PC-9 (cell line): ENCODE results near the gene PLGLB2. TPM values are rescaled to one million over a fixed set of nuclear protein-coding genes. Genes with fewer than 3 reads are reported as not detected.
"Not testable (repeated sequence)": the region's sequence is repeated elsewhere in the genome, so short reads cannot be mapped to it uniquely, and the experiment has no call there.

Experiments used
- Bru-seq: library from RNA; stranded (reverse); fragments of 400-500 nt; gene quantifications from one replicate; lab custom pipeline; 2021; lab: Mats Ljungman, UMichigan
- BruChase-seq, 2 experiments: library from RNA; stranded (reverse); fragments of 400-500 nt; gene quantifications; one replicate each; lab custom pipeline; 2021; lab: Mats Ljungman, UMichigan
- BruUV-seq: library from RNA; stranded (reverse); fragments of 400-500 nt; replicated peaks from 2 replicates; lab custom pipeline; 2021; lab: Mats Ljungman, UMichigan
- CTCF ChIA-PET: fragments of 300-600 bp; sonication (Branson Sonifier 250); formaldehyde crosslinking; loops from one replicate; lab custom pipeline; 2022; ENCODE audit warnings: antibody characterized with exemption; lab: Charles Lee
- POLR2A ChIA-PET: fragments of 300-600 bp; sonication (Branson Sonifier 250); formaldehyde crosslinking; loops from one replicate; lab custom pipeline; 2022; ENCODE audit warnings: antibody characterized with exemption; ENCODE audit not compliant: unreplicated experiment; lab: Charles Lee
- DNase-seq, 2 experiments: peaks; one replicate each; pipeline versions ENCODE4 v3.0.0 to v3.0.0-alpha.2; 2015 to 2022; ENCODE audit warnings: mixed read lengths in 1 of 2
- H2AFZ ChIP-seq: fragments of 200-600 bp; sonication (generic); 2 replicates; pipeline ENCODE4 v1.8.1; 2017; ENCODE audit warnings: antibody characterized with exemption
- H3F3A ChIP-seq: fragments of 200-600 bp; sonication (generic); 2 replicates; pipeline ENCODE4 v1.8.1; 2017; ENCODE audit warnings: antibody characterized with exemption, mild to moderate bottlenecking, low read depth; ENCODE audit not compliant: insufficient read depth
- H3K27ac ChIP-seq: fragments of 200-600 bp; sonication (generic); 2 replicates; pipeline ENCODE4 v1.6.1; 2016; ENCODE audit warnings: mixed run types
- H3K27me3 ChIP-seq: fragments of 200-600 bp; sonication (generic); 2 replicates; pipeline ENCODE4 v1.6.1; 2016; ENCODE audit warnings: low read depth, mixed run types; ENCODE audit not compliant: insufficient read depth
- H3K36me3 ChIP-seq: fragments of 200-600 bp; sonication (generic); 2 replicates; pipeline ENCODE4 v1.6.1; 2016; ENCODE audit warnings: low read depth, mixed run types
- H3K4me1 ChIP-seq: fragments of 200-600 bp; sonication (generic); replicated peaks from 2 replicates; pipeline ENCODE4 v1.6.1; 2016; ENCODE audit warnings: mixed run types; ENCODE audit not compliant: insufficient read depth
- H3K4me2 ChIP-seq: fragments of 200-600 bp; sonication (generic); 2 replicates; pipeline ENCODE4 v1.6.1; 2017; ENCODE audit warnings: mixed run types
- H3K4me3 ChIP-seq: fragments of 200-600 bp; sonication (generic); 2 replicates; pipeline ENCODE4 v1.6.1; 2016; ENCODE audit warnings: mixed run types
- H3K79me2 ChIP-seq: fragments of 200-600 bp; sonication (generic); 2 replicates; pipeline ENCODE4 v1.6.1; 2017; ENCODE audit warnings: low read depth, mixed run types
- H3K9me2 ChIP-seq: fragments of 200-600 bp; sonication (generic); 2 replicates; pipeline ENCODE4 v1.8.1; 2017; ENCODE audit warnings: mild to moderate bottlenecking; ENCODE audit not compliant: insufficient read depth
- H3K9me3 ChIP-seq: fragments of 200-600 bp; sonication (generic); 2 replicates; pipeline ENCODE4 v1.8.1; 2016; ENCODE audit warnings: low read depth; ENCODE audit not compliant: insufficient read depth
- H4K20me1 ChIP-seq: fragments of 200-600 bp; sonication (generic); 2 replicates; pipeline ENCODE4 v1.8.1; 2017; ENCODE audit not compliant: insufficient read depth
- intact Hi-C: fragments of 100-400 bp; cut with micrococcal nuclease; formaldehyde crosslinking; loops from one replicate; pipeline ENCODE4 v1.10.0; 2022; ENCODE audit not compliant: unreplicated experiment
- long read RNA-seq: library from polyadenylated mRNA; stranded (forward); transcript quantifications from one replicate; pipeline ENCODE4 v2.0.0, GENCODE V29; 2022
- total RNA-seq: library from RNA; stranded (reverse); gene quantifications from 2 replicates; pipeline ENCODE4 v1.2.3, GENCODE V29; 2021

PLGLB2 gene
- total RNA-seq (0.90 and 1.9 TPM in 2 replicates), Bru-seq, nascent RNA (percentile 36 among the genes with signal in this experiment), BruChase-seq, experiment 1, labeled RNA remaining after a 2-hour chase (percentile 53 among the genes with signal in this experiment), BruChase-seq, experiment 2, labeled RNA remaining after a 6-hour chase (percentile 56 among the genes with signal in this experiment)
- long read RNA-seq, result 0 reads

GRCh38 chr2:87747791-87748190 is at the start of gene PLGLB2:
TSS of gene PLGLB2 (plus strand) at chr2:87748087. CDS start at chr2:87748154, 67 bp downstream.
- CTCF ChIA-PET, BruUV-seq, H3K36me3 ChIP-seq, DNase-seq, H3K27me3 ChIP-seq, H3K4me2 ChIP-seq, H3K4me1 ChIP-seq, H2AFZ ChIP-seq, H3K4me3 ChIP-seq, H3K9me3 ChIP-seq, H3F3A ChIP-seq, H3K27ac ChIP-seq, POLR2A ChIA-PET, H4K20me1 ChIP-seq, intact Hi-C loops, H3K79me2 ChIP-seq, H3K9me2 ChIP-seq: not testable (repeated sequence)

- H3K9me3 ChIP-seq, CTCF ChIA-PET, H3K27me3 ChIP-seq, H4K20me1 ChIP-seq, H3K4me1 ChIP-seq, H3K4me2 ChIP-seq, H3K27ac ChIP-seq, H2AFZ ChIP-seq, H3F3A ChIP-seq, intact Hi-C loops, H3K4me3 ChIP-seq, BruUV-seq, POLR2A ChIA-PET, H3K36me3 ChIP-seq, DNase-seq, H3K9me2 ChIP-seq, H3K79me2 ChIP-seq: not testable (repeated sequence)
Observed at GRCh38 chr2:87704572-87705323, 43.1 kb upstream of the PLGLB2 start.

GRCh38 chr2:87708368-87708767 is 39.5 kb upstream of the PLGLB2 start:
- H4K20me1 ChIP-seq, DNase-seq, H2AFZ ChIP-seq, H3K9me3 ChIP-seq, H3F3A ChIP-seq, H3K4me1 ChIP-seq, H3K36me3 ChIP-seq, H3K4me2 ChIP-seq, H3K9me2 ChIP-seq, POLR2A ChIA-PET, H3K4me3 ChIP-seq, H3K27ac ChIP-seq, intact Hi-C loops, H3K79me2 ChIP-seq, BruUV-seq, H3K27me3 ChIP-seq, CTCF ChIA-PET: not testable (repeated sequence)

DNA sequence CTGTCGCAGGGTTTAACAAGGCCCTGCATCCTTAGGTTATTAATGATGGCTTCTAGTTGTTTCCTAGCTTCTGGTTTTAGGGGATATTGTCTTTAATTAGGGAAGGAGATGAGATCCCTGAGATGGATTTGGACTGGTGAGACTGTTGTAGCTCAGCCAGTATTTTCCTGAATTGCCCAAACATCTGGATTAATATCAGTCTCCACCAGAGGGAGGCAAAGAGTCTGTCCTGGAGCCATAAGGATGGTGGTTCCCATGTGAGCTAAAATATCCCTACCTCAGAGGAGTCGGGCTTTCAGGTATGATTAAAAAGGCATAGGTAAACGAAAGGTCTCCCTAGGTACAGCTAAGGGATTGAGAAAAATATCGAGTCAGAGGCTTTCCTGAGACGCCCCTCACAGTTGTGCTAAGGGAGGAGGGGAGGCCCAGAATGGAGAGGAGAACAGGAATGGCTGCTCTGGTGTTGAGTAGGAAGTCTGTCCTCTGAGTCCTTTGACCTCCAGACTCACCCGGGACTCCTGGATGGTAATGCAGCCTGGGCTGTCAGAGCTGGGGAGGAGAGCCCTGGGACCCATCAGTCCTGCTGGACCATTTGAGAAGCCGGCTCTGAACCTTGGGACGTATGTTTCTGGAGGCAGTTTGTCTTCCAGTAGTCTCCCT is 19.8 kb upstream of the PLGLB2 start:
- H3F3A ChIP-seq, H3K4me1 ChIP-seq, intact Hi-C loops, H3K27ac ChIP-seq, H3K4me2 ChIP-seq, H2AFZ ChIP-seq, H3K27me3 ChIP-seq, BruUV-seq, H4K20me1 ChIP-seq, H3K79me2 ChIP-seq, DNase-seq, H3K9me2 ChIP-seq, H3K9me3 ChIP-seq, H3K4me3 ChIP-seq, CTCF ChIA-PET, H3K36me3 ChIP-seq, POLR2A ChIA-PET: not testable (repeated sequence)

- H4K20me1 ChIP-seq, H2AFZ ChIP-seq, H3K9me2 ChIP-seq, BruUV-seq, intact Hi-C loops, H3K36me3 ChIP-seq, POLR2A ChIA-PET, CTCF ChIA-PET, H3K4me3 ChIP-seq, DNase-seq, H3K4me1 ChIP-seq, H3K79me2 ChIP-seq, H3F3A ChIP-seq, H3K27me3 ChIP-seq, H3K27ac ChIP-seq, H3K4me2 ChIP-seq, H3K9me3 ChIP-seq: not testable (repeated sequence)
Observed at GRCh38 chr2:87740928-87741327, 7.0 kb upstream of the PLGLB2 start.

DNA sequence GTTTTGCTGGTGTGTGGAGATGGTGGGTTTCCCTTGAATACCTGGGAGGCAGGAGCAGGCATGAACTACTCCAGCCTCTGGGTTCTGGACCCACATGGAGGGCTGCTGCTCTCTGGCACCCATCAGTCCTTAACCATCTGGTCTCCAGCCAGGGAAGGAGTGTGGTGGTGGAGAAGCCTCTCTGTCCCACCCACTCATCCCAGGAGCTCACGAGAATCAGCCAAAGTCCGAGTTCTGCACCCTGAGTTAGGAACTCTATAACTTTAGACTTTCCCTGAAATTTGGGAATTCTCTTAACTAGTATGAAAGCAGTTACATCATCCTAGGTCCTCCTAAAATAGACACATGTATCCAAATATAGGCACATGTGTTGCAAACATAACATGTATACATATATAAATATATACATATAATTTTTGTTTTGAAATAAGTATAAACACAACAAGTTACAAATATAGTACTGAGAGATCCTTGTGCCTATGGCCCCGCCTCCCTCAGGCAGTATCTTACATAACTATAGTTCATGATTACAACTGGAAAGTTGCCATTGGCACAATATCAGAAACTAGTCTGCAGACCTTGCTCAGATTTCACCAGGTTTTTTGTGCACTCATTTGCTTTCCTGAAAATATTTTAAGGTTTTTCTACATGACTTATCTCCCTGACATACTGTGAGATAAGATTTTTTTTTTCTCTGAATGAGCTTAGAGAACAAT is 5.3 kb upstream of the PLGLB2 start:
- H2AFZ ChIP-seq, BruUV-seq, H3K36me3 ChIP-seq, H3K9me2 ChIP-seq, H3F3A ChIP-seq, H3K4me1 ChIP-seq, H3K79me2 ChIP-seq, POLR2A ChIA-PET, DNase-seq, H3K4me3 ChIP-seq, H3K4me2 ChIP-seq, H4K20me1 ChIP-seq, H3K9me3 ChIP-seq, CTCF ChIA-PET, H3K27me3 ChIP-seq, intact Hi-C loops, H3K27ac ChIP-seq: not testable (repeated sequence)

DNA sequence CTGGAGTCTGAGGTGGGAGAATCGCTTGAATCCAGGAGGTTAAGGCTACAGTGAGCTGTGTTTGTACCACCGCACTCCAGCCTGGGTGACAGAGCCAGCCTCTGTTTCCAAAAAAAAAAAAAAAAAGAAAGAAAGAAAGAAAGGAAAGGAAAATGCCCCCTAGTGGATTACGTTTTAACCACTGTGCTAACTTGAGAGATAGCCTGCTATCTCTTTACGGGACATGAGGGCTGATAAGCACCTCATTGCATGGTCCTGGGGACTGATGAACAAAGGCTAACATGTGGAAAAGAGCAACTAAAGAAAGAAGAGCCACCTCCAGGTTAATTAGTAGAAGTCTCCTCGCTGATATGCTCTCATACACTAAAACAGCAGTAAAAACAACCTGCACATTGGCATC is 4.2 kb upstream of the PLGLB2 start:
- H3K79me2 ChIP-seq, H3K4me2 ChIP-seq, intact Hi-C loops, H4K20me1 ChIP-seq, H3K36me3 ChIP-seq, H2AFZ ChIP-seq, BruUV-seq, H3K27me3 ChIP-seq, H3K9me2 ChIP-seq, H3K9me3 ChIP-seq, H3K27ac ChIP-seq, DNase-seq, CTCF ChIA-PET, POLR2A ChIA-PET, H3K4me1 ChIP-seq, H3F3A ChIP-seq, H3K4me3 ChIP-seq: not testable (repeated sequence)
